SHP77 treated with DMSO at 0.1 percent for 48 hours (cell line): ENCODE results near the gene PI4K2A.
"Not testable (repeated sequence)": the region's sequence is repeated elsewhere in the genome, so short reads cannot be mapped to it uniquely, and the experiment has no call there.

Source experiments
- DNase-seq: peaks from one replicate; lab custom pipeline; 2025; lab: John Stamatoyannopoulos, UW

Gene PI4K2A

GRCh38 chr10:97632949-97633884 is 7.3 kb upstream of the PI4K2A start, which contains the start of gene MORN4:
Gene MORN4 (minus strand): TSS chr10:97633500. CDS start chr10:97619653, 13,847 bp downstream.
- DNase-seq = peak; percentile 83

- peak; percentile 38 for DNase-seq
Observed at GRCh38 chr10:97633921-97634320, 6.5 kb upstream of the PI4K2A start.

GRCh38 chr10:97635577-97635976 is 4.9 kb upstream of the PI4K2A start:
- DNase-seq = no peak

GRCh38 chr10:97639090-97639489 is 1.4 kb upstream of the PI4K2A start:
- not testable (repeated sequence) for DNase-seq

GRCh38 chr10:97640868-97641811 is 669 bp downstream of the PI4K2A start:
- no peak for DNase-seq

- not testable (repeated sequence) for DNase-seq
Observed at GRCh38 chr10:97642471-97643159, 2.1 kb downstream of the PI4K2A start.

GRCh38 chr10:97643441-97643985 is 3.0 kb downstream of the PI4K2A start:
- no peak for DNase-seq

GRCh38 chr10:97644936-97645335 is 4.5 kb downstream of the PI4K2A start:
- no peak for DNase-seq

GRCh38 chr10:97647556-97647955 is 7.1 kb downstream of the PI4K2A start:
- DNase-seq = no peak

- no peak for DNase-seq
Observed at GRCh38 chr10:97648562-97649404, 8.3 kb downstream of the PI4K2A start.

GRCh38 chr10:97649405-97649750 is 8.9 kb downstream of the PI4K2A start:
- not testable (repeated sequence) for DNase-seq

GRCh38 chr10:97650726-97651125 is 10.3 kb downstream of the PI4K2A start:
- no peak for DNase-seq

GRCh38 chr10:97651773-97652172 is 11.3 kb downstream of the PI4K2A start:
- DNase-seq = no peak

GRCh38 chr10:97656777-97657176 is 16.3 kb downstream of the PI4K2A start:
- DNase-seq = no peak

GRCh38 chr10:97659589-97659988 is 19.1 kb downstream of the PI4K2A start:
- DNase-seq = no peak

- no peak for DNase-seq
Observed at GRCh38 chr10:97664282-97664850, 23.9 kb downstream of the PI4K2A start.

- no peak for DNase-seq
Observed at GRCh38 chr10:97666992-97667391, 26.5 kb downstream of the PI4K2A start.

GRCh38 chr10:97667463-97667862 is 27.0 kb downstream of the PI4K2A start:
- no peak for DNase-seq

- DNase-seq = no peak
Observed at GRCh38 chr10:97669571-97669970, 29.1 kb downstream of the PI4K2A start.
